IPS DF 4.7 (cell line): ENCODE measurements around the gene KNSTRN.
A peak's percentile ranks its signal among the peaks of the same experiment; 100 is the strongest.

Source experiments
- DNase-seq: peaks from one replicate; pipeline ENCODE4 v3.0.0-alpha.2; 2013; ENCODE audit warnings: low spot score; ENCODE audit errors: extremely low read depth

Gene KNSTRN

DNA sequence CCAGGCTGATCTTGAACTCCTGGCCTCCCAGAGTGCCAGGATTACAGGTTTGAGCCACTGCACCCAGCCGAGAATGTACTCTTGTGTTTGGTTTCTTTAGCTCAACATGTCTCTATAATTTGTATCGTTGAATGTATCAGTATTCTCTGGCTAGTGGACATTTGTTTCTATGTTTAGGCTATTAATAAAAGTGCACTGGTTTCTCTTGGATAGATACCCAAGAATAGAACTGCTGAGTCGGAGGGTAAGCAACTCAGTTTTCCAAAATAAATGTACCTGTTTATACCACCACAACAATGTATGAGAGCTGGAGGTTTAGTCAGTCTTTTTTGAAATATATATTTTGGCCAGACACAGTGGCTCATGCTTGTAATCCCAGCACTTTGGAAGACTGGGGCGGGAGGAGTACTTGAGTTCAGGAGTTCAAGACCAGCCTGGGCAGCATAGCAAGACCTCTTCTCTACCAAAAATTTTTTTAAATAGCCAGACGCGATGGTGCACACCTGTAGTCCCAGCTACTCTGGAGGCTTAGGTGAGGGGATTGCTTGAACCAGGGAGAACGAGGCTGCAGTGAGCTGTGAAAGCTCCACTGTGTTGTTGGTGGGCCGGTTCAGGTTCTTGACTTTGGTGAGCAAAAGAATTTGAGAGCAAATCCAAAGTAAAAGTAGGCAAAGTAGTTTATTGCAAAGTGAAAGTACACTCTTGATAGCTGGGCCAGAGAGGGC is 15.3 kb downstream of the KNSTRN start:
- no peak for DNase-seq

DNA sequence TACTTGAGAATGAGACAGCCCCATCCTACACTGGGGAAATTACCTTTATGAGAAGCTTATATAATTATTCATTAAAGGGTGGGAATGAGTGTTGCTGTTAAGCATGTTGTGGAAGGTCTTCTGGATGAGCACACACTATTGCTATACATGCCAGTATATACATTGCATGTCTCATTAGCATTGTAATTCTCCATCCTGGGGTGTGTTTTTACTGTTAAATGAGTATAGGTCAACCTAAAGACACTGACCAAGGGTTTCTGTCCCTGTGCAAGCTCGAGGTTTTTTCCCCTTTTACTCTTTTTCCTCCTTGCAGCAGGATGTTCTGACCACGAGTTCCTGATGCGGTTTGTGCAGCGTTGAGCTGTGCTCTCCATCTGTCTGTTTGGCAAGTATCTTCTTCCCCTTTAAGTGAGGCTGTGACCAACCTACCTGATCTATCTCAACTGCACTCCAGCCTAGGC is 15.9 kb downstream of the KNSTRN start:
- DNase-seq = no peak

DNA sequence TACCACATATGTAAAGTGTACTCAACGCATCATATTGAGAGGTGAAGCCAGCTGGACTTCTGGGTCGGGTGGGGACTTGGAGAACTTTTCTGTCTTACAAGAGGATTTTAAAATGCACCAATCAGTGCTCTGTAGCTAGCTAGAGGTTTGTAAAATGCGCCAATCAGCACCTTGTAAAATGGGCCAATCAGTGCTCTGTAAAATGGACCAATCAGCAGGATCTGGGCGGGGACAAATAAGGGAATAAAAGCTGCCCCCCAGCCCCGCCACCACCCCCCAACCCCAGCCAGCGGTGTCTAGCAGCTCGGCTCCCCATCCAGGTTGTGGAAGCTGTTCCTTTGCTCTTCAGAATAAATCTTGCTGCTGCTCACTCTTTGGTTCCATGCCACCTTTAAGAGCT is 16.8 kb downstream of the KNSTRN start:
- no peak for DNase-seq

DNA sequence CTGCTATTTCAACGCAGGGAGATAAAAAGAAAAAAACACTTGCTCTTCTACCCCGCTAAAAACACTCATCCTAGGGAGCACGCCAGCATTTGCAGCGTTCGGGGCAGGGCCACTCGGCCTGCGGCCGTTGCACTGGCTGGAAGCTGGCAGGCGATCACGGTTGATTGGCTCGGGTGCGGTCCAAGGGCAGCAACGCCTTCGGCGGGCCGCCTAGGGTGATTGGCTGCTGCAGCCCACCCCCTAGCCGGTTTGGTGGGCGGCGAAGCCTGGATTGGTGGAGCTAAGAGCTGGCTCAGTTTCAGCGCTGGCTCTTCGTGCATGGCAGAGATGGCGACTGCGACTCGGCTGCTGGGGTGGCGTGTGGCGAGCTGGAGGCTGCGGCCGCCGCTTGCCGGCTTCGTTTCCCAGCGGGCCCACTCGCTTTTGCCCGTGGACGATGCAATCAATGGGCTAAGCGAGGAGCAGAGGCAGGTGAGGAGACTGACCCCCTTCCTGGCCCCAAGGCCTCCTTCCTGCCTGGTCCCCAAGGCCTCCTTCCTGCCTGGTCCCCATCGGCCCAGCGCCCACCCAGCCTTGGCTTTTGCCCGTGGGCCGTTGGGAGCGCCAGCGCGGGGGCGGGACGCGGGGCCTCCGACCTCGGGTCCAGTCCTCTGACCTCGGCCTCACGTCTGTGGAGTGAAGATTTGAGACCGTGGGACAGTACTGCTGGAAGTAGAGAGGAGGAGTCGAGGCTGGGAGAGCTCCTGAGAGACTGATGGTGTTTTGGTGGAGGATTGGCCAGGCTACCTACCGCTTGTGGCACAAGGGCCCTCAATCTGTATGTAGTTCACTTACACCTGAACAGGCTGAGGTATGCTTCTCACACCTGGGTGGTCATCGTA is 23.2 kb downstream of the KNSTRN start, which contains the start of gene IVD:
Gene IVD (plus strand): TSS at position 295 of the 881 bp plus-strand sequence. CDS start 33 bp downstream, at position 328.
- peak; percentile 88 for DNase-seq

DNA sequence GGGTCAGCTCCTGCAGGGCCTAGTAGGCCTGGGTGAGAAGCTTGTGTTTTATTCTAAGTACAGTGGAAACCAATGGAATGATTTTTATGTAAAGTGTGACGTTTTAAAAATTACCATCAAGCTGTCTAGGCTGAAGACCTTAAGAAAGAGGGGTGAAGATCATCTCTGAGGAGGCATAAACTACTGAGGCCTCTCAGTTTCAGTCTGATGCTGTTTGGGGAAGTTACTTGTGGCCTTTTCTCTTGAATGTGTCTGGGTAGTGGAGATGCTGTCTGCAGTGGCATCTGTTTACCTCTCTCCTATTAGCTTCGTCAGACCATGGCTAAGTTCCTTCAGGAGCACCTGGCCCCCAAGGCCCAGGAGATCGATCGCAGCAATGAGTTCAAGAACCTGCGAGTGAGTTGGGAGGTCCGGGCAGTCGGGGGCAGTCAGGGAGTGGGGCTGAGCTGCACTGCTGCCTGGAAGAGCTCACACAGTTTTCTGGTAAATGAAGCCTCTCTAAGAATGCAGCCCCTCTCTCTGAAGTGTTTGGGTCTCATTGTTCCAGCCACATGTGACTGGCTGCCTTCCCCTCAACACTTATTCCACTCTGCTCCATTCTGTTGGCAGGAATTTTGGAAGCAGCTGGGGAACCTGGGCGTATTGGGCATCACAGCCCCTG is 24.9 kb downstream of the KNSTRN start:
- DNase-seq = no peak

DNA sequence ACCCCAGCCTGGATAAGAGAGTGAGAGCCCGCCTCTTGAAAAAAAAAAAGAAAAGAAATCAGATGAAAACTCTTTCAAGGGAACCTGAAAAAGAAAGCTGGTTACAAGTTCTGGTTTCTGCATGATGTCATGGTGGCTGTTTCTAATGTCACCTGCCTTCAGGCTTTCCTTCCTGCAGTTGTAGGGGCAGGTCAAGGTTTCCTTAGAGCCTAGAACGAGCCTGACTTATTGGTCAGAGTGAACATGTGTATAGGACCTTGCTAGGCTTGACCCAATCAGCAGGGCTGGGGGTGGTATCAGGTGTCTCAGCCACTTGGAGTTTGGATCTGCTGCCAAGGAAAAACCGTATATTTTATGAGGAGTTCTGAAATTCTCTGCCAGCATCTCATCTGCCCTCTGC is 26.8 kb downstream of the KNSTRN start:
- DNase-seq = no peak

DNA sequence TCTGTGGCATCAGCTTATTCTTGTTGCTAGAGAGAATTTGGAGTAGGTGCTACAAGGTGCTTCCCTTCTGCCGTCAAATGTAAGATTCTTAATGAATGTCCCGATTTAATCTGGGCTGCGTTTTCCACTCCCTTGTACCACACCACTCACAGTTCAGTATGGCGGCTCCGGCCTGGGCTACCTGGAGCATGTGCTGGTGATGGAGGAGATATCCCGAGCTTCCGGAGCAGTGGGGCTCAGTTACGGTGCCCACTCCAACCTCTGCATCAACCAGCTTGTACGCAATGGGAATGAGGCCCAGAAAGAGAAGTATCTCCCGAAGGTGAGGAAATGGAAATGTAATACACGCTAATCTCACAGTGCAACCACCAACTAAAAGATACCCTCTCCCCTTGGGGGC is 28.0 kb downstream of the KNSTRN start:
- DNase-seq = no peak

DNA sequence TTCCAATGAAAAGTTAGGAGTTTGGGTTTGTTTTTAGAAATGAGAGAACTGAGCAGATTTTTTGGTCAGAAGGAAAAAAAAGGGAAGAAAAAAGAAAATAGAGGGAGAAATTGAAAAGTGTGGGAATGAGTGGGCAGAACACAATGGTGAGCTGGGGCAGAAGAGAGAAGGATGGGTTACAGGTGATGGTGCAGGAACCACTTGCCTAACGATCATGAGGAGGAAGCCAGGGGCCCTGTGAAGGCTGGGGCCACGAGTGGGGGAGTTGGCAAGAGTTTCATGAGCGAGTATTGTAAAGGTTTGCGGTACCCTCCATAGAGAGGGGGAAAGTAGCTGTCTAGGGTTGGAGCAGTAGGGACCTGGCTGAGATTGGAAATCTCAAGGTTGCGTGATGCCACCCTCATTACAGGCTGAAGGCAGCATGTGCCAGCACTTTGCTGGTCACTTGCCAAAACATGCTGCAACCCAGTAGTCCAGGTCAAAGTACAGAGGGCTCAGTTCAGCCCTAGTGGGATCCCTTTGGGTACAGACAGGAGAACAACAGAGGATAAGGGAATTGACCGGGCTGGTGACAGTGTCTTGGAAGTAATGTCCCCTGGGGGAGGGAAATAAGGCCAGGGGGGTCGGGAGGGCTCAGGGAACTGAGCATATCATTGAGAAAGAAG is 29.7 kb downstream of the KNSTRN start:
- no peak for DNase-seq

DNA sequence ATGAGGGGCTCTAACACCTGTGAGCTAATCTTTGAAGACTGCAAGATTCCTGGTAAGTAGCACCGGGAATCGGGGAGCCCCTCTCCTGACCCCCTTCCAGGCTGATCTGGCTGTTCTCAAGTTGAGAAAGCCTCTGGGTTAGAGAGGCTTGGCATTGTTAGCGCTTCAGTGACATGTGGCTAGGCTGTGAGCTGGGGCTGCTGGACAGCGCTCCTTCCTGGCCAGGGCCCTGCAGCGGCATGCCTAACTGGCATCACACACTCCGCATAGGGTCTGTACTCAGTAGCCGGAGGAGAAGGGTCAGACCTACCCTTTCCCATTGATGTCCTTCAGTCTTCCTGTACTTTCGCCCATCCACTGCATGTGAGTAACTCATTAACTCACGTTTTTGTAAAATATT is 30.5 kb downstream of the KNSTRN start:
- DNase-seq = no peak

DNA sequence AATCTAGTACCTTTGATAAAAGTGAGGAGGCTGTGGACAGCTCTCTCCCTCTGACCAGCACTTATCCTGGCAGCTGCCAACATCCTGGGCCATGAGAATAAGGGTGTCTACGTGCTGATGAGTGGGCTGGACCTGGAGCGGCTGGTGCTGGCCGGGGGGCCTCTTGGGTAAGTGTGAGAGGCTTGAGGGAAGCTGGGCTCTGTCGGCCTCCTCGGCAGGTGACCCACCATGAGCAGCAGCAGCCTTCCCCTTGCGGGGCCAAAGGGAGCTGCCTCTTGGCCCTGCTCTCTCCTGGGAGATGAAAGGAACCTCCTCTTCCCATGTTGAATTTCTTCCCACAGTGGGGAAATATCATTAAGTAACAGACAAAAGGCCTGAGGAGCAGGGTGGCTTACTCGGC is 32.3 kb downstream of the KNSTRN start:
- no peak for DNase-seq

DNA sequence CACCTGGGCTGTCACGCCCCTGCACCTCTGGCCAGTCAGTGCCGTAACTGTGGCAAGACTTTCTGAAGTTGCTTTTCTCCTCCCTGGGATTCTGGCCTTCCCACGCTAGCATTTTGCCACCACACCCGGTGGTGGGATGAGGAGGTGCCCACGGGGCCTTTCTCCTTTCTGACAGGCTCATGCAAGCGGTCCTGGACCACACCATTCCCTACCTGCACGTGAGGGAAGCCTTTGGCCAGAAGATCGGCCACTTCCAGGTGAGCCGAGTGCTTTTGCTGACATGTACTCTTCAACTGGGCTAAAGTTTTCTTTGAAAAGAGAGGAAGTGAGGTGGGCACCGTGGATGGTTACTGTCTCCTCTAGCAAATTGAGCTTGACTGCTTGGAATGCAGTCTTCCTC is 32.7 kb downstream of the KNSTRN start:
- no peak for DNase-seq

DNA sequence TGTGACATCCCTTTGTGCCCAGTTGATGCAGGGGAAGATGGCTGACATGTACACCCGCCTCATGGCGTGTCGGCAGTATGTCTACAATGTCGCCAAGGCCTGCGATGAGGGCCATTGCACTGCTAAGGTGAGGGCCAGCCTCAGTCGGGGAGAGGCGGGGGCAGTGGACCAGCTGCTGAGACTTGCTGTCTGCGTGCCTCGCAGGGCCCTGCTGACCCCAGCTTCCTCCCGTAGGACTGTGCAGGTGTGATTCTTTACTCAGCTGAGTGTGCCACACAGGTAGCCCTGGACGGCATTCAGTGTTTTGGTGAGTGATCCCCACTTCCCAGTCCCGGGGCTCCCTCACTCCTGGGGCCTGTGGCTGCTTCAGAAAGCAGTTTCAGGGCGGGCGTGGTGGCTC is 33.5 kb downstream of the KNSTRN start:
- no peak for DNase-seq

DNA sequence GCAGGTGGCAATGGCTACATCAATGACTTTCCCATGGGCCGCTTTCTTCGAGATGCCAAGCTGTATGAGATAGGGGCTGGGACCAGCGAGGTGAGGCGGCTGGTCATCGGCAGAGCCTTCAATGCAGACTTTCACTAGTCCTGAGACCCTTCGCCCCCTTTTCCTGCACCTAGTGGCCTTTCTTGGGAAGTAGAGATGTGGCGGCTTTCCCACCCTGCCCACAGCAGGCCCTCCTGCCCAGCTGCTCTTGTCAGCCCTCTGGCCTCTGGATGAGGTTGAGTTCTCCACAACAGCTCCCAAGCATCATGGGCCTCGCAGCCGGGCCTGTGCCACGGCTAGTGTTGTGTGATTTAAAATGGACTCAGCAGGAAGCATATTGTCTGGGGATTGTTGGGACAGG is 35.6 kb downstream of the KNSTRN start:
- DNase-seq = no peak

DNA sequence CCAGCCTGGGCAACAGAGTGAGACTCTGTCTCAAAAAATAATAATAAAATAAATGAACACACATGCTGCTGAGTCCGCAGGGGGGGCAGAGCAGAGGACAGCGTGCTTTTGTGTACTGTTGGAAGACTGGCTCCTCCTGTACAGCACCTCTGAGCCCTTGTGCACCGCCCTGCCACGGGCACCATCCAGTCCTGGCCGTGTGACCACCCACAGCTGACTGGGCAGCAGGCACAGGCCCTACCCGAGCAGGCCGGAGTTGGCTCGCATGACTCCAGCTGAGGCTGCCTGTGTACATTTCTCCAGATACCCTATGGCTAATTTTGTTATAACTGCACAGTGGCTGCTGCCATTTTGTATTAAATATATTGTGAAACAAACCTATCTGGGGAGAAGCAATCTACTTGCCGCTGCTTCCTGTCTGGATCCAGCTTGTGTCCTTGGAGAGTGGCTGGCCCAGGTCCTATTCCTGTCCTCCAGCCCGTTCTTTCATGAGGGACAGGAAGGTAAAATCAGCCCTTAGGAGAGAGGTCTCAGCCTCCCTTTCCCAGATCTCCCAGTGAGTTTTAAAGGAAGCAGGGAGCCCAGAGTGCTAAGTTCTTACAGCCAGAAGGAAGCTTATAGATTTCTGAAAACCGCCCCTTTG is 37.7 kb downstream of the KNSTRN start:
- no peak for DNase-seq

DNA sequence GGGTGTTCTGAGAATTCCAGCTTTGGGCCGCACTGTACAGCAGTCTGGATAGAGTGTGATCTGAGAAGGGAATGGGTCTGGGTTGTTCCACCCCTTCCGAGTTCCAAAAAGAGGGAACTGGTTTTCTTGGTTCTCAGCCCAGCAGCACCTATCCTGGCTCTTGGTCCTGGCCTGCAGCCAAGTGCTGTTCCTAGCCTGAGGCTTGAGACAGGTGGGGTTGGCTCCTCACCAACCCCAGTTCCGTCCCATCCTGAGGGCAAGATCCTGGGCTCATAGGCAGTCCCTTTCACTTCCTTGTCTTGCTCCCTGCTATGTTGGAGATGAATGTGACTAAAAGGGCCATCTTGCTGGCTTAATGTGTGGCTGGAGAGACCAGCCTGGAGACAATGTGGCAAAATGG is 38.3 kb downstream of the KNSTRN start:
- DNase-seq = no peak

DNA sequence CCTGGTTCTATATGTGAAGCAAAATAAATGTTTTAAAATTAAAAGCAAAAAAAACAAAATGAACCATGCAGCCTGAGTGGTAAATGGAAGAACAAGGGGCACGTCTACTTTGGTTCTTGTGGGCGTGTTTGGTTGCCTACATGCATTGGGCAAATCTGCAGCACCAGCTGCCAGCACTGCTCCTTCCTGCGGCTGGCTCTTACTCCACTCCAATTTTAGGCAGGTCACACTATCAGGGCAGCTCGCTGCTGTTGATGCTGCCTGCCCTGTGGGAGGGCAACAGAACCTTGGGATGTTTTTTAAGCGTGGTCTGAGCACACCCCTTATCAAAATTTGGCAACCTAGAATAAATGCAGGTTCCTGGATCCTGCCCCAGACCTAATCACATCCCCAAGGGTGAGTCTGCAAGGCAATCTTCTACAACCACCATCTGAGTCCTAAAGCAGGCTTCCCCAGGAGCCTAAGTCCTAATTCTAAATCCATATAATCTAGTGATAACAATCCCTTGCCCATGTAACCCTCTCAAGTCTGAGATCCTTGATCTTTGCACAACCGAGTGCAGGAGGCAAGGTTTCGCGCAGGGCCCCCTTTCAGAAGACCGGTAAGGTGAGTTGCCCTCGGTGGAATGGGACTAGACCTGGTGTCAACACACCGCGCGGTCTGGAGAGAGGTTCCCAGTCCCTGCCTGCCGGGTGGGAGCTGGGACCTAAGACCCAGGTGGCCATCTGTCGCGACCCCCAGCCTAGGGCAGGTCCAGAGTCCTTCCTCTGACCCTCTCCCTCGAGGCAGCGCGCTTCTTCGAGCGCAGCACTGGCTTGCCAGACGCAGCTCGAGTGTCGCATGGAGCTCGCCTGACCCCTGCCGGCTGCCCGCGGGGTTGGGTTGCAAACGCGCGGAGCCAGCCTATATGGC is 39.0 kb downstream of the KNSTRN start:
- DNase-seq = no peak

DNA sequence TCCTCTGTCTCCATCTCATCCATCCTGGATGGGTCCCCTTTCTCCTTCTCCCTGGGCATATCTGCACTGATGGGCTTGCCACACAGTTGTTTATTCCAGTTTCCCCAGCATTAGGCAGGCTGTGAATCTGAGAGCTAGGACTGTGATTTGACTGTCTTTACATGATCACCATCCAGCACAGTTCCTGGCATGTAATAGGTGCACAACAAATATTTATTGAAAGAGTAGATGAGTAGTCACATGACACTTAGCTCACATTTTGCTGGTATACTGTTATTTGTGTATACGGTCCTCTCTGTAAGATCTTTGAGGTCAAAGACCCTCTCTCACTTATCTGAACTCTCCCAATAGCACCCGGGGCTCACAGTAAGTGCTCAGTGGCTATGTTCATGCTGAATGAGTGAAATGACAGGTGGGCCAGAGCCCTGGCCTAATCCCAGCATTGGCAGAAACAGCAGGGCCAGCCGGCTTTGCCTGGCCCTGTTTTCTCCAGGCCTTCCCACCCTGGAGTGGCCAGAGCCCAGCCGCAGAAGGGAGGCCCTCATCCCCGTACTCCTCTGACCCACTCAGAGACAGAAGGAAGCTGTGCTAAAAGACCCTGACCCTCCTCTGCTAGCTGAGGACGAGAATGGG is 42.1 kb downstream of the KNSTRN start:
- DNase-seq = no peak

DNA sequence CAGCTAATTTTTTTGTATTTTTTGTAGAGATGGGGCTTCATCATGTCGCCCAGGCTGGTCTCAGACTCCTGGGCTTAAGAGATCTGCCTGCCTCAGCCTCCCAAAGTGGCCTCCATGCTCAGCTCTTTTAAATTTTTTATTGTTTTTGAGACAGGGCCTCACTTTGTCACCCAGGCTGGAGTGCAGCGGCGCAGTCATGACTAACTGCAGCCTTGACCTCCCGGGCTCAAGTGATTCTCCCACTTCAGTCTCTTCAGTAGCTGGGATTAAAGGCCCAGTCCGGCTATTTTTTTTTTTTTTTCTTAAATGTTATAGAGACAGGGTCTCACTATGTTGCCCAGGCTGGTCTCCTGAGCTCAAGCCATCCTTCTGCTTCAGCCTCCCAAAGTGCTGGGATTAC is 43.2 kb downstream of the KNSTRN start:
- no peak for DNase-seq

DNA sequence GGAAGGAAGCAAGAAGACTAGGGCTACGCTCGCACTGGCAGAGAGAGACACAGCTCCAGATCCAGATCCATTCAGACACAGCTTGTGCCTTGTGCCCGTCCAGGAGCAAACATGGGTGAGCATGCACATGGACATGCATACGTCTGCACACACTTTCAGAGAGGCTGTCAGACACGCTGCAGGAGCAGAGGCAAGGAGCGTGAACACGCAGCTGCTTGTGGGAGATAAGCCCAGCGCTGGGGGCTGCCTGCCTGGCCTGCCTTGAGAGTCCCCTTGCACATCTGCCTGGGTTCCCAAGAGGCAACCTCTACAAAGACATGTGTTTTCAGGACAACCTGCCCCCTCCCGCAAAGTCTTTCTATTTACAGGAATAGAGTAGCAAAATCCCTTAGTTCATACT is 44.7 kb downstream of the KNSTRN start:
- DNase-seq = no peak

DNA sequence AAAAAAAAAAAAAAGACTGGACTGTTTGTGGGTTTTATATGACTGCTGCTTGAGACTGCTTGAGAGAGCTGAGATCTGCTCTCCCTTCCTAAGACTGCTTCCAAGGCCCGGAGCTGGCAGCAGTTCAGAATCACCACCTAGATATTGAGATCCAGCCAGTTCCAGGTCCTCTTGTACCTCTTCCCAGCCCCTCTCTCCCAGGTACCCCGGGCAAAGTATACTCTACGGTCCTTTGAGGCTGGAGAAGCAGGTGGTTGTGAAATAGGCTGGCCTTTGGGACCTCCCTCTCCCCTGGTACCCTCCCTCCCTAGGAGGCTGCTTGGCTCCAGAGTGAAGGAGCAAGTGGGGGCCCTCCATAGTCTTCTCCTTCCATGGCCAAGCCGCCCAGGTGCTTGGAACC is 45.7 kb downstream of the KNSTRN start:
- DNase-seq = no peak
